Neutrophil (primary cell): ENCODE measurements around the gene SAFB2.

ENCODE experiments used
- H3K27ac ChIP-seq: fragments of 200-600 bp; sonication (generic); 2 replicates; pipeline ENCODE4 v1.5.1; 2016; ENCODE audit warnings: mild to moderate bottlenecking, moderate library complexity
- H3K27me3 ChIP-seq: fragments of 200-600 bp; sonication (generic); 2 replicates; pipeline ENCODE4 v1.6.0; 2016; ENCODE audit warnings: mild to moderate bottlenecking
- H3K36me3 ChIP-seq: fragments of 200-600 bp; sonication (generic); 2 replicates; pipeline ENCODE4 v1.5.1; 2017
- H3K4me1 ChIP-seq, 2 experiments: fragments of 200-600 bp in 1 of 2; sonication (generic) in 1 of 2; 1 replicate in 1 of 2; 2 replicates in 1 of 2; pipeline versions ENCODE4 v1.5.1 to v1.6.1; 2013 to 2016; ENCODE audit warnings: low read depth in 1 of 2, low read length in 1 of 2, mild to moderate bottlenecking in 1 of 2, moderate library complexity in 1 of 2; ENCODE audit not compliant: control insufficient read depth in 1 of 2, insufficient read depth in 1 of 2
- H3K4me3 ChIP-seq, 2 experiments: fragments of 200-600 bp in 1 of 2; sonication (generic) in 1 of 2; 1 replicate in 1 of 2; 2 replicates in 1 of 2; pipeline ENCODE4 v1.5.1; 2013 to 2016; ENCODE audit warnings: low read depth in 1 of 2, low read length in 1 of 2, mild to moderate bottlenecking in 1 of 2, moderate library complexity in 1 of 2
- H3K9me3 ChIP-seq: fragments of 200-600 bp; sonication (generic); 2 replicates; pipeline ENCODE4 v1.5.1; 2016
- TF ChIP-seq, protein P1 (sequence below): fragments of 200-600 bp; sonication (generic); IDR thresholded peaks from 2 replicates; pipeline ENCODE4 v1.5.1; 2016; ENCODE audit warnings: antibody characterized with exemption

SAFB2 gene

DNA sequence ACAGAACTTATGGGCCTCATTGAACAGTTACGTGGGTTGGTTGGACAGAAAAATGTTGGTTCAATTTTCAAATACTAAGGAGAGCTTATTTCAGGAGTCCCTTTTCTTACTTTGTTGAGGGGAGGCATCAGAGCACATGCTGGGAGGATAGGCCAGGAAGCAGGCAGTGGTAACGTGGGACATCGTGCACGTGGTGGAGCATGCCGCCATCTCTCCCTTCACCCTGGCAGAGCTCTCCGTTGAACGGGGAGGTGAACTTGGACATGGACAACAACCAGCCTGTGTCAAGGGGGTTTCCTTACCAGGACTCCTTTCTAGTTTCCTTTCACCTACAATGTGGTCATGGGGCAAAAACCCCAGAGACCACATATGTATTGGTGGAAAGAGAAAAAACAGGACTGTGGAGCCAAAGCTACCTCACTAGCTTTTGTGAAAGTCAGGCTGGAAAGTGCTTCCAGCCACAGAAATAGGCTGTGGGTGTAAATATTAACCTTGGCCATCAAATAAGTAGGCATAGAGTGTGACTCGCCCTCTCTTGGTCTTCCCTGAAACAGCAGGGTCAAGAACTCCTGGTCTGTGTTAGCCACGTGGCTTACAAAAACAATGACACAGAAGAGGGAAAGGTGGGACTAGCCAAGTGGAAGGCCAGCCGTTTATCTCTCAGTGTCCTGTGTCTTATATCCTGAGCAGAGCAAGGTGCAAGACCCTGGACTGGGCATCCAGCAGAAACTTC is 43.4 kb upstream of the SAFB2 start:
- no peaks in the 10 kb centered on the region for H3K9me3 ChIP-seq
- peaks cover 93% of the 10 kb centered on the region for H3K36me3 ChIP-seq
- no peaks in the 10 kb centered on the region for H3K27me3 ChIP-seq
- peaks cover 5 to 8% of the 10 kb centered on the region in 2 experiments for H3K4me1 ChIP-seq
- H3K27ac ChIP-seq: no peak overlapping the region
- no peak overlapping the region for H3K4me3 ChIP-seq
- TF ChIP-seq, protein P1, sequence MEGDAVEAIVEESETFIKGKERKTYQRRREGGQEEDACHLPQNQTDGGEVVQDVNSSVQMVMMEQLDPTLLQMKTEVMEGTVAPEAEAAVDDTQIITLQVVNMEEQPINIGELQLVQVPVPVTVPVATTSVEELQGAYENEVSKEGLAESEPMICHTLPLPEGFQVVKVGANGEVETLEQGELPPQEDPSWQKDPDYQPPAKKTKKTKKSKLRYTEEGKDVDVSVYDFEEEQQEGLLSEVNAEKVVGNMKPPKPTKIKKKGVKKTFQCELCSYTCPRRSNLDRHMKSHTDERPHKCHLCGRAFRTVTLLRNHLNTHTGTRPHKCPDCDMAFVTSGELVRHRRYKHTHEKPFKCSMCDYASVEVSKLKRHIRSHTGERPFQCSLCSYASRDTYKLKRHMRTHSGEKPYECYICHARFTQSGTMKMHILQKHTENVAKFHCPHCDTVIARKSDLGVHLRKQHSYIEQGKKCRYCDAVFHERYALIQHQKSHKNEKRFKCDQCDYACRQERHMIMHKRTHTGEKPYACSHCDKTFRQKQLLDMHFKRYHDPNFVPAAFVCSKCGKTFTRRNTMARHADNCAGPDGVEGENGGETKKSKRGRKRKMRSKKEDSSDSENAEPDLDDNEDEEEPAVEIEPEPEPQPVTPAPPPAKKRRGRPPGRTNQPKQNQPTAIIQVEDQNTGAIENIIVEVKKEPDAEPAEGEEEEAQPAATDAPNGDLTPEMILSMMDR: no peak

DNA sequence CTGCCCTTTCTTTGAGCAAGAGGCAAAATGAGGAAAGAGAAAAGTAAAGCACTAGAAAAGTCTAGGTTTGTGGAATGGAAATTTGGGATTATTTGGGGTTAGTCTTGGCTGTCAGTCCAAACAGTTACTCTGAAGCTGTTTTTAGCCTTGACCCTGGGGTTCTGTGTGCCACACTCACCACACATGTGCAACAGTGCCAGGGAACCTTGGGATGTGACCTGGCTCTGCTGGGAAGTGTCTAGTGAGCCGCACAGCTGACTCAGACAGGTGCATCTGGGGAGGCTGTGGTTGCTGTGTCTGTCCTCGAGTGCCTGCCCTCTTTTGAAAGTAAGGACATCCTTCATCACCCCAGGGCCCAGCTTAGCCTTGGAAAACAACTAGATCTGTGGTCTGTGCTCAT is 41.9 kb upstream of the SAFB2 start:
- peaks cover 4% of the 10 kb centered on the region in 2 experiments for H3K4me1 ChIP-seq
- no peaks in the 10 kb centered on the region for H3K27me3 ChIP-seq
- H3K9me3 ChIP-seq: no peaks in the 10 kb centered on the region
- no peak overlapping the region for H3K27ac ChIP-seq
- H3K36me3 ChIP-seq: peaks cover 93% of the 10 kb centered on the region
- H3K4me3 ChIP-seq: no peak overlapping the region
- TF ChIP-seq, protein P1: no peak

DNA sequence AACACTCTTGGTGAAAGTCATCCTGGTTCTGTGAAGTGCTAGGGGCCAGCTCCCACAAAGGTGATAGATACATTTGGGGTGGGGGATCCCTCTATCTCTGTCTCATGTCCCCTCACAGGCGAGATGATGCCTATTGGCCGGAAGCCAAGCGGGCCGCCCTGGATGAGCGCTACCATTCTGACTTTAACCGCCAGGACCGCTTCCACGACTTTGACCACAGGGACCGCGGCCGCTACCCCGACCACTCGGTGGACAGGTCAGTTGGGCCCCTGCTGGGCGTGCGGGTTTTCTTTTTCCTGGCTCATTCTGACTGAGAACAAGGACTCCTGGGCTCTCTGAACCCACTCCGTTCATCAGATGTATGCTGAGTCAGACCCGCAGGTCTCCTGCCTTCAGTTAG is 41.3 kb upstream of the SAFB2 start:
- Histone ChIP-seq H3K36me3 (peaks cover 93% of the 10 kb centered on the region), H3K4me3 (no peak overlapping the region), H3K9me3 (no peaks in the 10 kb centered on the region), H3K27me3 (no peaks in the 10 kb centered on the region), H3K27ac (no peak overlapping the region), H3K4me1 (no peaks in the 10 kb centered on the region)
- TF ChIP-seq, protein P1: no peak

DNA sequence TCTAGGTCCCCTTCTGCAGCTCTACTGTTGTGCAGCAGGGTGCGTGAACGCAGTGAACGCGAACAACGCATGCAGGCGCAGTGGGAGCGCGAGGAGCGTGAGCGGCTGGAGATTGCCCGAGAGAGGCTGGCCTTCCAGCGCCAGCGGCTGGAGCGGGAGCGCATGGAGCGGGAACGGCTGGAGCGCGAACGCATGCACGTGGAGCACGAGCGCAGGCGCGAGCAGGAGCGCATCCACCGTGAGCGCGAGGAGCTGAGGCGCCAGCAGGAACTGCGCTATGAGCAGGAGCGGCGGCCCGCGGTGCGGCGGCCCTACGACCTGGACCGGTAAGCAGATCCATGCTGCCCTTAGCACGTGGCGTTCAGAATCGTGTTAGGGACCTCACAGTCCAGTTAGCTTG is 38.9 kb upstream of the SAFB2 start:
- no peaks in the 10 kb centered on the region for H3K4me1 ChIP-seq
- H3K27ac ChIP-seq: no peak overlapping the region
- TF ChIP-seq, protein P1: no peak
- no peak overlapping the region for H3K4me3 ChIP-seq
- peaks cover 95% of the 10 kb centered on the region for H3K36me3 ChIP-seq
- H3K27me3 ChIP-seq: no peaks in the 10 kb centered on the region
- H3K9me3 ChIP-seq: no peaks in the 10 kb centered on the region

DNA sequence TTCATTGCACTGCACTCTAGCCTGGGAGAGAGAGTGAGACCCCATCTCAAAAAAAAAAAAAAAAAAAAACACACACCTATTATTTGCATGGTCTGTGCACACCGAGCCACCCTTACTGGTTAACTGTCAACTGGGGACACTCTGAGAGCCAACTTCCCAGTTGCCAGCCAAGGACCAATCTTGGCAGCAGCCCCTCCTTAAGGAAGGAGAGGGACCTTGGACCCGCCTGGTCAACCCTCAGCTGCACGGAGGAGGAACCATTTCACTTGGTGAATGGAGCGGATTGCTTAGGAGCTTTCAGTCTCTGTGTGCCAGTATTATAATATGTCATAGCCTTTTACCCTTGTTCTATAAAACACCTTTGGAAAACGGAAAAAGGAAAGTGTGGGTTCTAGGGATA is 32.8 kb upstream of the SAFB2 start:
- no peaks in the 10 kb centered on the region for H3K4me1 ChIP-seq
- H3K27me3 ChIP-seq: no peaks in the 10 kb centered on the region
- H3K9me3 ChIP-seq: no peaks in the 10 kb centered on the region
- no peak overlapping the region for H3K27ac ChIP-seq
- no peak overlapping the region for H3K4me3 ChIP-seq
- TF ChIP-seq, protein P1: no peak
- peaks cover 97% of the 10 kb centered on the region for H3K36me3 ChIP-seq
